Measurements from ENCODE around the gene KLHL29. TPM values are rescaled to one million over a fixed set of nuclear protein-coding genes. Genes with fewer than 3 reads are reported as not detected.

Gene KLHL29
- total RNA-seq, 3 donors from 2014 or later (not counting 1 experiment from before 2014, with no cell fraction given): 0.24 to 0.43 (median 0.33) TPM

DNA sequence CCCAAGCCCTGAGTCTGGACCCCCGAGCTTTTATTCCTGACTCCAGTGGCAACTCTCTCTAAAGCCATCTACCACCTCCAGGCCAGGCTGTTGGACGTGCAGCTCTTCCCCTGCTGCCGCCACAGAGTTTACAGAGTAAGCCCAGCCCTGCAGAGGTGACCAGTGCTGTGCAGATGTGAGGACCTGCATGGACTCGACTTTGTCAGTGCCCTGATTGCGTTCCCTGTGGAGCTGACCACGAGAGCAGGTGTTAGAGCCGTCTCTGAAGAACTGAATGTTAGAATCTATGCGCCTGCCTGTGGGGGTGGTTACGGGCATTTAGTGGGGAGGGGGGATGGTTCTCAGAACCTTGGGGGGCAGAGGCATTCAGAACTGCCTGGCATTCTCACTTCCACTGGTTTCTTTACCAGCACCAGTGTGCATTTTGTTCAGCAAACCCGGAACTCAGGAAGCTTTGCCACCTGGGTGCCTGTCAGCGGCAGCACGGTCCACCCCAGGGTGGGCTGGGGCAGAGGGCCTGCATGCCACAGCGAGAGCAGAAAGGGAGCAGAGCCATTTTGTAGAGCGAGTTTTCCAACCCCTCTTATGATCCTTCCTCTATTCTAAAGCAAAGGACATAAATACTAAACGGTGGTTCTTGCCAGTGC, 137.9 kb downstream of the KLHL29 start:
- WGBS (ENCODE audit: insufficient coverage): 74% methylated on average over 15 of the region's 15 CpGs
- DNase-seq (no peak), ATAC-seq (no peak)
- H3K27me3 ChIP-seq (ENCODE audit: control insufficient read depth, insufficient read depth, low read length): no peaks in the 10 kb centered on the region
- H3K4me1 ChIP-seq (ENCODE audit: control insufficient read depth, insufficient read depth, low read length): no peaks in the 10 kb centered on the region
- Mint-ChIP-seq H3K4me3 (no peak overlapping the region), H3K36me3 (no peaks in the 10 kb centered on the region), H3K27me3 (ENCODE audit: low read depth in 2 of 2) (peaks cover 0 to 11% of the 10 kb centered on the region in 2 donors), H3K9me3 (no peaks in the 10 kb centered on the region), H3K4me1 (peaks cover 0 to 7% of the 10 kb centered on the region in 2 donors), H3K27ac (no peak overlapping the region)
- H3K4me3 ChIP-seq (ENCODE audit: low read length): no peak overlapping the region
- no peak overlapping the region for H3K27ac ChIP-seq (ENCODE audit: low read length)
- H3K9me3 ChIP-seq (ENCODE audit: control insufficient read depth, insufficient read depth, low read length): no peaks in the 10 kb centered on the region
- TF ChIP-seq, protein P1, sequence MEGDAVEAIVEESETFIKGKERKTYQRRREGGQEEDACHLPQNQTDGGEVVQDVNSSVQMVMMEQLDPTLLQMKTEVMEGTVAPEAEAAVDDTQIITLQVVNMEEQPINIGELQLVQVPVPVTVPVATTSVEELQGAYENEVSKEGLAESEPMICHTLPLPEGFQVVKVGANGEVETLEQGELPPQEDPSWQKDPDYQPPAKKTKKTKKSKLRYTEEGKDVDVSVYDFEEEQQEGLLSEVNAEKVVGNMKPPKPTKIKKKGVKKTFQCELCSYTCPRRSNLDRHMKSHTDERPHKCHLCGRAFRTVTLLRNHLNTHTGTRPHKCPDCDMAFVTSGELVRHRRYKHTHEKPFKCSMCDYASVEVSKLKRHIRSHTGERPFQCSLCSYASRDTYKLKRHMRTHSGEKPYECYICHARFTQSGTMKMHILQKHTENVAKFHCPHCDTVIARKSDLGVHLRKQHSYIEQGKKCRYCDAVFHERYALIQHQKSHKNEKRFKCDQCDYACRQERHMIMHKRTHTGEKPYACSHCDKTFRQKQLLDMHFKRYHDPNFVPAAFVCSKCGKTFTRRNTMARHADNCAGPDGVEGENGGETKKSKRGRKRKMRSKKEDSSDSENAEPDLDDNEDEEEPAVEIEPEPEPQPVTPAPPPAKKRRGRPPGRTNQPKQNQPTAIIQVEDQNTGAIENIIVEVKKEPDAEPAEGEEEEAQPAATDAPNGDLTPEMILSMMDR (IDR thresholded peaks at IDR 0.05): no peak
- H3K36me3 ChIP-seq (ENCODE audit: control insufficient read depth, insufficient read depth, low read length): no peaks in the 10 kb centered on the region
- intact Hi-C loops (cut with micrococcal nuclease): no loop called here

DNA sequence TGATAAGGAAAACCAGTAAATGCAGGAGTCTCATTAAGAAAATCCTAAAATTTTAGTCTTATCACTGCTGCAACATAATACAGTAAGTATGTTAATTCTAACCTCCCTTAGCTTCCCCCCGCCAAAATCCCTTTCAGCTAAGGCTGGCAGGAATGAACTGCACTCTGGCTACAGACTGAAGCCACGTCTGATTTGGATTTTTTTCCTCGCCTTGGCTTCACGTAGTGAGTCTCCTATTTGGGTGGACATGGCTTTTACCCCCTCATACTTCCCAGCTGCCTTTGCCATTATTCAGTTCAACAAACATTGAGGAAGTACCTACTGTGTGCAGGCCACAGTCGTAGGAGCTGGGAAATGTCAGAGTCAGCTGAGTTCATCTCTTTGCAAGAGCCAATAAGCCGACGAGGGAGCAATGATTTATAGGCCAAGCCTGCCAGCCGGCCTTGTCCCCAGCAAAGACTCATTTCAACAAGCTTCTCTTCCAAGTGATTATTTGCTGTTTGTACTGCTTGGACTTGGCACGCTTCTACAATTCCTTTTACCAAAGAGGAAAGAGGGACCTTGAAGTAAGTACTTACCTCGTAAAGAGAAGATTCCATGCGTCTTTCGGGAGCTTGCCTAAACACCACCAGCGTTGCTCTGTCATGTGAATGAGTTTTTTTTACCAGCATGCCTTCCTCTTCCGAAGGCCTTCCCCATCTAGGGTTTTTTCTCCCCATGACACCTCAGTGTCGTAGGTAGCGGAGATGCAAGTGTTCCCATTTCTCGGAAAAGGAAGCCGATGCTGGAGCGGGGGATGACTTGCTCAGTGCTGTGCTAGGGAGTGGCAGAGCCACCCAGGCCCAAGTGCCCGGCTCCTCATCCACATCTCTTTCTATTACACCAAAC, 138.6 kb downstream of the KLHL29 start:
- Mint-ChIP-seq H3K27ac (no peak overlapping the region), H3K4me3 (no peak overlapping the region), H3K9me3 (no peaks in the 10 kb centered on the region), H3K36me3 (no peaks in the 10 kb centered on the region), H3K27me3 (ENCODE audit: low read depth in 2 of 2) (peaks cover 0 to 11% of the 10 kb centered on the region in 2 donors), H3K4me1 (peaks cover 0 to 7% of the 10 kb centered on the region in 2 donors)
- Histone ChIP-seq H3K27ac (ENCODE audit: low read length) (no peak overlapping the region), H3K36me3 (ENCODE audit: control insufficient read depth, insufficient read depth, low read length) (no peaks in the 10 kb centered on the region), H3K27me3 (ENCODE audit: control insufficient read depth, insufficient read depth, low read length) (no peaks in the 10 kb centered on the region), H3K4me3 (ENCODE audit: low read length) (no peak overlapping the region), H3K9me3 (ENCODE audit: control insufficient read depth, insufficient read depth, low read length) (no peaks in the 10 kb centered on the region), H3K4me1 (ENCODE audit: control insufficient read depth, insufficient read depth, low read length) (no peaks in the 10 kb centered on the region)
- ATAC-seq (no peak), DNase-seq (no peak)
- intact Hi-C loops (cut with micrococcal nuclease): no loop called here
- TF ChIP-seq, protein P1 (IDR thresholded peaks at IDR 0.05): no peak
- WGBS (ENCODE audit: insufficient coverage): 87% methylated on average over 20 of the region's 20 CpGs

DNA sequence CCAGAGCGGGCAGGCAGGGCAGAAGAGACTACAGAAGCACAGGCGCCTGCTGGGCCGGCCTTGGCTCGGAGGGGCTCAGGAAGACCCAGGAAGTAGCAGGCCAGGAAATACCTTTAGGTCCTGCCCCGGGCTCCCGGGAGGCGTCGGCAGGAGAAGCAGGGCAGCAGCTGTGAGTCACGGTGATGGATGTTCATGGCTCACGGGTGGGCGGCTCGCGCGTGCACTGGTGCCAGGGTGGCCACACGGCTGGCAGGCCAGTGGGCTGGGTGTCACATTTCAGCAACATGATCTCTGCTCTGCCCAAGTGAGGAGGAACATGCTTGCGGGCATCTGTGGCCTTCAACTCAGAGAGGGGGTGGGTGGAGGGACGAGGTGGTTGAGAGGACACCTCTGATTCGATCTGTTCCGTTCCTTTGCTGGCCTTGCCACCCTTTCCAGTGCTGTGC, 139.3 kb downstream of the KLHL29 start:
- H3K9me3 ChIP-seq (ENCODE audit: control insufficient read depth, insufficient read depth, low read length): no peaks in the 10 kb centered on the region
- ATAC-seq (no peak), DNase-seq (no peak)
- no peak overlapping the region for H3K4me3 ChIP-seq (ENCODE audit: low read length)
- no peaks in the 10 kb centered on the region for H3K9me3 Mint-ChIP-seq
- no peak overlapping the region for H3K27ac ChIP-seq (ENCODE audit: low read length)
- peaks cover 0 to 7% of the 10 kb centered on the region in 2 donors for H3K4me1 Mint-ChIP-seq
- H3K4me1 ChIP-seq (ENCODE audit: control insufficient read depth, insufficient read depth, low read length): no peaks in the 10 kb centered on the region
- intact Hi-C loops (cut with micrococcal nuclease): no loop called here
- H3K36me3 Mint-ChIP-seq: no peaks in the 10 kb centered on the region
- peaks cover 0 to 11% of the 10 kb centered on the region in 2 donors for H3K27me3 Mint-ChIP-seq (ENCODE audit: low read depth in 2 of 2)
- 88% methylated on average over 19 of the region's 19 CpGs for WGBS (ENCODE audit: insufficient coverage)
- no peak overlapping the region for H3K27ac Mint-ChIP-seq
- TF ChIP-seq, protein P1 (IDR thresholded peaks at IDR 0.05): no peak
- H3K27me3 ChIP-seq (ENCODE audit: control insufficient read depth, insufficient read depth, low read length): no peaks in the 10 kb centered on the region
- H3K4me3 Mint-ChIP-seq: no peak overlapping the region
- H3K36me3 ChIP-seq (ENCODE audit: control insufficient read depth, insufficient read depth, low read length): no peaks in the 10 kb centered on the region
